Limb (tissue), 2 donors: Measurements from ENCODE around the gene APOC3.

Experiments used
- DNase-seq, 2 donors: peaks; one replicate each; pipeline ENCODE4 v3.0.0-alpha.2; 2016; ENCODE audit errors: extremely low spot score in 2 of 2

The APOC3 gene

DNA sequence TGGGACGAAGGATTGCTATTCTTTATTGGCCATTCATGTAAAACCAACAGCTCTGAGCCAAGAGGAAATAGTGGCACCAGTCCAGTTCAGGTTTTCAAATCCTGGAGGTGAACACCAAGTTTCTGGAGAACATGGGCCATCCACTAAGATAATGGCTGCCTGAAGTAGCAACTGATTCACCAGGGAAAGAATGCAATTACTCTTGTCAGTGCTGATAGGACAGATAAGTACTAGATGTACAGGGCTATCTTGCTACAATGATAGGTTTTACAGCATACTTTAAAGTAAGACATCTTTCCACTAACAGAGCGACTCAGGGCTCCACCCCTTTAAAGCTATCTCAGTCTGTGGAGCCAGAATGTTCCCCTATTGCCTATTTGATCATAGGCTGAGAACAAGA is 44.5 kb downstream of the APOC3 start:
- DNase-seq: no peak

- no peak for DNase-seq
These were observed 45.5 kb downstream of the APOC3 start for GRCh38 chr11:116875194-116875593.

DNA sequence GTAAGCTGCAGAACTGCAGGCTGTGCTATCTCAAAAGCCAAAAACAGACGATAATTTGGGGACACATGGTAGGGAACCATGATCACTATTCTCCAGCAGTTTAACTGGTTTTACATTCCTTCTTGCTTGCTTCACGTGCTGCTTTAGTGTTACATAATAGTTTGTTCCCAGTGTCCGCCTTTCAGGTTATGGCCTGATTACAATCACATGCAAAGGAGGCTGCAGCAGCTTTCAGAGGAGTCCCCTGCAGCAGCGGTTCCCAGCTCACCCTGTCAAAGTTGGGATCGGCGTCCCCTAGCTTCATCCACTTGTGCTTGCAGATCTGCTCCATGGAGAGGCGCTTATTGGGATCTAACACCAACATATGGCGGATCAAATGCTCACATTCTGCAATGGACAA is 46.9 kb downstream of the APOC3 start:
- DNase-seq: no peak

- DNase-seq: peak in 1 of 2 donors; percentile 83
These were observed 50.3 kb downstream of the APOC3 start for GRCh38 chr11:116879800-116880625.

GRCh38 chr11:116881143-116881542 is 51.4 kb downstream of the APOC3 start:
- peak in 1 of 2 donors; percentile 41 for DNase-seq

GRCh38 chr11:116882386-116882785 is 52.7 kb downstream of the APOC3 start:
- no peak for DNase-seq
